HepG2 (cell line): ENCODE results near the gene LRTM2. TPM values are rescaled to one million over a fixed set of nuclear protein-coding genes. Genes with fewer than 3 reads are reported as not detected.
A peak's percentile ranks its signal among the peaks of the same experiment; 100 is the strongest.

Source experiments
- ATAC-seq: fragments of 200-7000 bp; cut with Tn5 transposase; 3 replicates; pipeline ENCODE4 v1.9.1; 2020; ENCODE audit warnings: mild to moderate bottlenecking, moderate library complexity
- BruUV-seq: library from RNA; stranded (reverse); fragments of 400-500 nt; replicated peaks from 2 replicates; lab custom pipeline; 2021; lab: Mats Ljungman, UMichigan
- CTCF ChIA-PET: fragments of 300-600 bp; formaldehyde crosslinking; extraction: SDS; loops from one replicate; lab custom pipeline; 2021; ENCODE audit warnings: low total read pairs, inconsistent platforms, low intra/inter-chr PET ratio; lab: Yijun Ruan, JAX
- POLR2A ChIA-PET: fragments of 350-600 bp; sonication (Branson Sonifier 250); formaldehyde crosslinking; loops from one replicate; lab custom pipeline; 2020; ENCODE audit warnings: antibody characterized with exemption, inconsistent platforms; lab: Yijun Ruan, JAX
- DNase-seq: peaks from one replicate; pipeline ENCODE4 v3.0.0-alpha.2; 2015; ENCODE audit warnings: low spot score
- FAIRE-seq: peaks from 3 replicates; lab custom pipeline; 2011; peaks lifted over from hg19 to GRCh38; lab: Jason Lieb, UNC
- H2AFZ ChIP-seq: one replicate; pipeline ENCODE4 v1.6.1; 2011; ENCODE audit warnings: low read length, inconsistent platforms
- H3K27ac ChIP-seq: fragments of 300-600 bp; 3 replicates; pipeline ENCODE4 v1.8.0; 2011; ENCODE audit warnings: mixed run types, mild to moderate bottlenecking, mixed read lengths, low read length, inconsistent platforms; ENCODE audit not compliant: insufficient read depth; ENCODE audit errors: extremely low read length
- H3K27me3 ChIP-seq, 2 experiments: fragments of 200-600 bp in 1 of 2; 2 replicates in 1 of 2; 3 replicates in 1 of 2; pipeline versions ENCODE4 v1.6.0 to v1.8.0; 2011; ENCODE audit warnings: low read length in 2 of 2, mild to moderate bottlenecking in 2 of 2, moderate library complexity in 2 of 2, inconsistent platforms in 1 of 2; ENCODE audit not compliant: insufficient read depth in 2 of 2, control insufficient read depth in 1 of 2
- H3K36me3 ChIP-seq, 2 experiments: fragments of 200-600 bp in 1 of 2; replicated peaks in 1 of 2; 2 replicates in 1 of 2; 3 replicates in 1 of 2; pipeline versions ENCODE4 v1.5.1 to v1.8.0; 2011; ENCODE audit warnings: low read length in 2 of 2, inconsistent platforms in 1 of 2; ENCODE audit not compliant: insufficient read depth in 2 of 2, control insufficient read depth in 1 of 2
- H3K4me1 ChIP-seq: 2 replicates; pipeline ENCODE4 v1.5.1; 2012; ENCODE audit warnings: low read length, inconsistent platforms; ENCODE audit not compliant: insufficient read depth
- H3K4me2 ChIP-seq: 2 replicates; pipeline ENCODE4 v1.6.0; 2011; ENCODE audit warnings: low read depth, low read length, inconsistent platforms
- H3K4me3 ChIP-seq, 3 experiments: fragments of 200-600 bp in 1 of 3; sonication (generic), shearing (Covaris generic) in 1 of 3; replicated peaks in 1 of 3; 2 replicates each; pipeline ENCODE4 v1.5.1; 2011 to 2016; ENCODE audit warnings: low read length in 3 of 3, inconsistent platforms in 2 of 3, low read depth in 2 of 3, mild to moderate bottlenecking in 2 of 3, control low read depth in 1 of 3, mixed read lengths in 1 of 3; ENCODE audit not compliant: insufficient read depth in 1 of 3
- H3K79me2 ChIP-seq: one replicate; pipeline ENCODE4 v1.6.1; 2011; ENCODE audit warnings: low read length, inconsistent platforms; ENCODE audit not compliant: insufficient read depth
- H3K9ac ChIP-seq: 2 replicates; pipeline ENCODE4 v1.6.0; 2011; ENCODE audit warnings: mild to moderate bottlenecking, low read depth, low read length, inconsistent platforms; ENCODE audit not compliant: insufficient read depth
- H3K9me3 ChIP-seq: 2 replicates; pipeline ENCODE4 v1.5.1; 2012; ENCODE audit warnings: mild to moderate bottlenecking, low read length
- H4K20me1 ChIP-seq: 2 replicates; pipeline ENCODE4 v1.6.0; 2011; ENCODE audit warnings: inconsistent platforms, mild to moderate bottlenecking, low read length, moderate library complexity; ENCODE audit not compliant: insufficient read depth
- ATAD3A ChIP-seq: sonication (generic); formaldehyde crosslinking; IDR thresholded peaks from 2 replicates; pipeline ENCODE4 v1.4.0; 2020; ENCODE audit warnings: missing genetic modification reagents
- CBFB ChIP-seq: sonication (generic); formaldehyde crosslinking; IDR thresholded peaks from 2 replicates; pipeline ENCODE4 v1.4.0; 2020; ENCODE audit warnings: missing genetic modification reagents
- CHD2 ChIP-seq: IDR thresholded peaks from 2 replicates; pipeline ENCODE4 v1.6.1; 2011; ENCODE audit warnings: low read depth, low read length, improper control_type of control experiment
- HOMEZ ChIP-seq: IDR thresholded peaks from 2 replicates; pipeline ENCODE4 v1.6.1; 2016; ENCODE audit warnings: low read depth
- MTA1 ChIP-seq: sonication (generic); formaldehyde crosslinking; IDR thresholded peaks from 2 replicates; pipeline ENCODE4 v1.4.0; 2020; ENCODE audit warnings: missing genetic modification reagents, mild to moderate bottlenecking, borderline replicate concordance
- ZNF24 ChIP-seq: fragments of 450-650 bp; IDR thresholded peaks from 2 replicates; pipeline ENCODE4 v1.6.1; 2017; ENCODE audit warnings: antibody characterized with exemption, mild to moderate bottlenecking
- ZNF562 ChIP-seq: sonication (generic); formaldehyde crosslinking; IDR thresholded peaks from 2 replicates; pipeline ENCODE4 v1.8.0; 2022; ENCODE audit warnings: missing genetic modification reagents, borderline replicate concordance
- WGBS: methylation state at CpG from one replicate; pipeline ENCODE4 v1.1.6; 2017; ENCODE audit warnings: low lambda C conversion rate; 5-methylcytosine and 5-hydroxymethylcytosine counted together
- in situ Hi-C: cut with HindIII; loops from 2 replicates; pipeline ENCODE4 v1.10.0; 2017; ENCODE audit warnings: low pct_unique_long_range_greater_than_20kb; ENCODE audit not compliant: extremely low pct_ligation_motif_present
- intact Hi-C: fragments of 100-400 bp; cut with micrococcal nuclease; formaldehyde crosslinking; loops from one replicate; pipeline ENCODE4 v1.10.0; 2022; ENCODE audit not compliant: unreplicated experiment
- polyA plus RNA-seq, 8 experiments: library from polyadenylated mRNA; depleted of rRNA in 3 of 8; stranded (reverse) in 7 of 8; unstranded in 1 of 8; fragments of >200 nt; fragmentation: Illumina TruSeq in 4 of 8; extraction: Trizol in 4 of 8; gene quantifications; 2 replicates each; pipeline versions ENCODE4 v1.2.1 to v1.2.3, GENCODE V29; 2011 to 2016; ENCODE audit warnings: low read depth in 4 of 8, missing spikeins in 1 of 8, mixed read lengths in 1 of 8; ENCODE audit not compliant: insufficient read depth in 1 of 8
- total RNA-seq, 5 experiments: library from RNA; depleted of rRNA; stranded (reverse); fragments of >200 nt; fragmentation: Illumina TruSeq; extraction: Trizol; gene quantifications; 2 replicates each; pipeline ENCODE4 v1.2.3, GENCODE V29; 2016; ENCODE audit warnings: low read depth in 1 of 5
- TF ChIP-seq, protein P1 (sequence below): sonication (generic); formaldehyde crosslinking; IDR thresholded peaks from 2 replicates; pipeline ENCODE4 v1.8.0; 2022; ENCODE audit warnings: missing genetic modification reagents, low read depth, mild to moderate bottlenecking, borderline replicate concordance

LRTM2 gene
- total and polyA plus RNA-seq, 2 of the 13 experiments (the other 11 are each of a cell fraction or from before 2014, with no cell fraction given): 0.09 TPM; not detected in 1

- Histone ChIP-seq H3K4me2 (no peak overlapping the region), H3K9ac (no peak overlapping the region), H3K4me1 (peaks cover 27% of the 10 kb centered on the region), H3K9me3 (no peaks in the 10 kb centered on the region), H3K27me3 (no peaks in the 10 kb centered on the region), H3K27ac (no peak overlapping the region), H3K4me3 (no peak overlapping the region), H2AFZ (no peak overlapping the region), H3K79me2 (peaks cover 40% of the 10 kb centered on the region), H4K20me1 (0 out of 2 replicates have a peak, but pooled peaks cover 3% of the 10 kb centered on the region), H3K36me3 (peaks cover 9 to 81% of the 10 kb centered on the region in 2 experiments)
- ChIA-PET CTCF (no interaction called here), POLR2A (no interaction called here)
- intact Hi-C loops: no loop called here
- TF ChIP-seq ZNF24: no peak
- TF ChIP-seq ZNF562: no peak
- TF ChIP-seq CHD2: no peak
- TF ChIP-seq ATAD3A (CRISPR knock-in tag): no peak
- TF ChIP-seq CBFB (CRISPR knock-in tag): no peak
- no peak for TF ChIP-seq HOMEZ (CRISPR knock-in tag)
- no peak for ATAC-seq
- in situ Hi-C loops: no loop called here
- DNase-seq: no peak
- BruUV-seq: no TSS peak
- WGBS: 97% methylated on average over 5 of the region's 5 CpGs
- FAIRE-seq: no peak
Observed at GRCh38 chr12:1777798-1778197, 42.6 kb upstream of the LRTM2 start.

- no peak for DNase-seq
- in situ Hi-C loops (no loop called here), intact Hi-C loops (no loop called here)
- no peak for TF ChIP-seq MTA1
- TF ChIP-seq, protein P1, sequence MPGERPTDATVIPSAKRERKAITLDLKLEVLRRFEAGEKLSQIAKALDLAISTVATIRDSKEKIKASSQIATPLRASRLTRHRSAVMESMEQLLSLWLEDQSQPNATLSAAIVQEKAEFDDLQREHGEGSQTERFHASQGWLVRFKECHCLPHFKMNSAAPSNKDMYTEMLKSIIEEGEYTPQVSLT (CRISPR knock-in tag): no peak
- no peak overlapping the region for H3K4me2 ChIP-seq
- no peak for FAIRE-seq
- 98% methylated on average over 4 of the region's 4 CpGs for WGBS
- no peak for ATAC-seq
- H4K20me1 ChIP-seq: 0 out of 2 replicates have a peak, but pooled peaks cover 3% of the 10 kb centered on the region
- POLR2A ChIA-PET: no interaction called here
- H3K36me3 ChIP-seq: peaks cover 15 to 79% of the 10 kb centered on the region in 2 experiments
- no peak overlapping the region for H3K9ac ChIP-seq
- no peaks in the 10 kb centered on the region for H3K9me3 ChIP-seq
- TSS peak; percentile 24 for BruUV-seq
- peaks cover 29% of the 10 kb centered on the region for H3K79me2 ChIP-seq
- no peak overlapping the region for H3K27ac ChIP-seq
- CTCF ChIA-PET: no interaction called here
- H3K4me3 ChIP-seq: no peak overlapping the region
- H3K4me1 ChIP-seq: peaks cover 27% of the 10 kb centered on the region
- no peak overlapping the region for H2AFZ ChIP-seq
- H3K27me3 ChIP-seq: no peaks in the 10 kb centered on the region
Observed at GRCh38 chr12:1778911-1779310, 41.5 kb upstream of the LRTM2 start.
